ENCODE measurements around the gene RDH8.
"Not testable (repeated sequence)": the region's sequence is repeated elsewhere in the genome, so short reads cannot be mapped to it uniquely, and the experiment has no call there.

The RDH8 gene

DNA sequence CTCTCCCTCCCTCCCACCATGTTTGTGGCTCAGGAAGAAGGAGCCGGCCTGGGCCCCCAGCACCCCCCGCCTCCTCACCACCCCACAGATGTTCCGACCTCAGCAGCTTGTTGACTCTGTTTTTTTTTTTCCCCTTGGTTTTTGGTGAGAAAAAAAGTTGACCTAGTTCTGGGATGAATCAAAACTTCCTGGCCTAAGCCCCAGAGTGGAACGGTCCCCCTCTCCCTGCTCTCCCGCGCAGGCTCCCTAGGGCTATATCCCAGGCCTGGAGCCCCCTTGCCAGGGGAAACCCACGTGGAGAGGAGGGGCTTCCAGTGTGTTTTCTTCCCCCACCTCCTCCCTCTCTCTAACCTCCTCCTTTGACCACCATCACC lies 7.0 kb upstream of the RDH8 start:
- FAIRE-seq: no peak

DNA sequence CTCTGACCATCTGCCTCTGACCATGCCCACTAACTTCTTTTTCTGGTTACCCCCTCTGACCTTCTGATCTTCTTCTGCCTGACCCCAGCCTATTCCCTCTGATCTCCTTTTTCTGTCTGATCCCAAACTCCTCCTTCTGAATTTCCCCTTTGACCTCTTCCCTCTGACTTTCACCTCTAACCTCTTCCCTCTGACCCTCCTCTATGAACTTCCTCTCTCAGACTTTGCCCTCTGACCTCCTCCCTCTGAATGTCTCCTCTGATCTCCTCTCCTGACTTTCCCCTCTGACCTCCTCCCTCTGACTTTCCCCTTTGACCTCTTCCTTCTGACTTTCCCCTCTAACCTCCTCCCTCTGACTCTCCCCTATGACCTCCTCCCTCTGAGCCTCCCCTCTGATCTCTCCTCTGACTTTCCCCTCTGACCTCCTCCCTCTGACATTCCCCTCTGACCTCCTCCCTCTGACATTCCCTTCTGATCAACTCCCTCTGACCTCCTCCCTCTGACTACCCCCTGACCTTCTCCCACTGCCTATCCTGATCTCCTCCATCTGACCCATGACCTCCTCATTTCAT lies 6.4 kb upstream of the RDH8 start:
- FAIRE-seq: no peak

DNA sequence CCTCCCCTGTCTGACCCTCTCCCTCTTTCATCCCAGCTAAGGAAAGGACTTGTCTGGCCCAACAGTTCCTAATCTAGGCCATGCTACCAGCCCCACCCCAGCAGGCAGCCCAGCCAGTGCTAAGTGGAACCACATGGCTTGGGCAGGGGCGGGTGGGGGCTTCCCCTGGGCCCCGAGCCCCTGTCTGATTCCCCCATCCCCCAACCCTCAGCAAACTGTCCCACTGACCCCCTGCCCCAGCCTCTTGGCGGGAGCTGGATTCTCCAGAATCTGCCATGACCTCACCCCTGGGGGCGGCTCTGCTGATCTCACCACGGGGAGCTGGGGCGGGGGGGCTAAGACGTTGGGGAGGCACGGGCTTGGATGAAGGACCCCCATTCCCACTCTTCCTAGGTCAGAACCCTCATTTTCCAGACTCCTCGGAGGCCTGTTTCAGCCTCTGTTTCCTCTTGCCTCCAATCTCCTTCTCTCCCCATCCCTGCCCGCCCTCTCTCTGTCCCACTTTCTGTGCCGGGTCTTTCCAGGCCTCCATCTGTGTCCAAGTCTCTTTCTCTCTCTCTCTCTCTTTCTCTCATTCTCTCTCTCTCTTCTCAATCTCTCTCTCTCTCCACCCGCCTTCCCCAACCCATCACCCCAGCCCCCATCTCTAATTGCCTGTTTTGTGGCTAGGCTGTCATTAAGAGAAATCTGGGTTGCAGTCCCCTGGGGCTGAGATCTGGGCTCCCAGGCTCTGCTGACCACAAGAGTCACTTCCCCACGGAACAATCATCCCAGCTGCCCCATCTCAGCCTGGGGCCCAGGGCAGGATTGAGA lies 5.7 kb upstream of the RDH8 start:
- FAIRE-seq: no peak

DNA sequence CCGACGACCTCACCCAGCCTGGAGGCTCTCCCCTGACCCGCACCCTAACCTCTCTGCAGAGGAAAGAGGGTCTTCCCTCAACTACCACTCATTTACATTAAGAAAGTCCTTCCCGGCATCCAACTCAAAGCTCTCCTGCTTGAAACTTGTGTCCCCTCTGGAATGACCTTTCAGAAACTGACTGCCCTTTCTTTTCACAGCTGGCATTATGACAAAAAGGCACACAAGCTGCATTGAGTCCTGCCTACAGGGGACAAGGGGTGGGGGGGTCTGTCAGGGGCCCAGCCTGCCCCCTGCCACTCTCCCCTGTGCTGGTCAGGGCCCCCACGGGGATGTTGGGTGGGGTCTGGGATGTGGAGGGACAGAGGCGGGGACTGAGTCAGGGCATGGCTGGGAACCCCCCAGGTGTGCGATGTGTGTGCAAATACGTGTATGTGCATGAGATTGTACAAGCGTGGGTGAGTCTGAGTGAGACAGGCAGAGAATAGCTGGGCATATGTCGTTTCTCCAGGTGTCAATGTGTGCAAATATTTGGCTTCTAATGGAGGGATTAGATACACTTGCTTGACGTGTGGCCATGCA lies 5.0 kb upstream of the RDH8 start:
- no peak for FAIRE-seq

DNA sequence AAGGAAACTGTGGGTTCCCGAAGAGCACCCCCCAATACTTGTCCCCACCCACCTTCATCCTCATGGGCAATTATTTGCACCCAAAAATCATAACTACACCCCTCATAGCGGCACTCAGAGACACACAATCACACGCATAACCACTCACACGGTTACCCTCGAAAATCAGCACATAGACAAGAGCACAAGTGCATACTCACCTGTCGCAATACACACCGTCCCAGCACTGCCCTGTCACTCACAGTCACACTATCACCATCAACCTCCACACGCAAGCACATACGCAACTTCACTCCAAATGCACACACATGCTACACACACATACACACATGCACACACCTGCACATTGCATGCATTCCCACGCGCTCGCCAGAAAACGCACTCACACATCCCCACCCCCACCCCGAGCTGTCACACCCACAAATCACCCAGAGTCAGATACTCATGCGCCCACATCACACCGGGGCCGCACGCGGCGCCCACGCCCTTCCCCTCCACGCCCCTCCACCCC lies 3.5 kb upstream of the RDH8 start:
- FAIRE-seq: no peak

DNA sequence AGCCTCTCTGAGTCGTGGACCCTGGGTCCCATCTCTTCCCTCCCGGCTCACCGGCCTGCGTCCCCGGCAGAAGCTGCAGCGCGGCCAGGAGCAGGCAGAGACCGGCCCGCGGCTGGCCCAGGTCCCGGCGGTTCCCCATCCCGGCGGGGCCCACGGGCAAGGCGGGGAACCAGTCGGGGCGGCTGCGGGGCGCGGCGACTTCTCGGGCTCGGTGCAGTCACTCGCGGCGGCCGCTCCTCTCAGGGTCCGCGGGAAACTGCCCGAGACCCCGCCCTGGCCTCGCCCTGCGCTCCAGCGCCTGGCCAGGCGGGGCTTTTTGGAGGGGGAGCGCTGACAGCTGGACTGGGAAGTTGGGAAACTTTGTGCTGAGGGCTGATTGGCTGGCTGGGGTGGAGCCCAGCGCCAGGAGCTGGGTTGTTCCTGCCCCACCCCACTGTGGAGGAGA lies 3.0 kb upstream of the RDH8 start, which contains the start of gene COL5A3:
Gene COL5A3 (minus strand): TSS at position 258 of the 445 bp plus-strand sequence. CDS start 119 bp downstream, at position 139.
- no peak for FAIRE-seq

DNA sequence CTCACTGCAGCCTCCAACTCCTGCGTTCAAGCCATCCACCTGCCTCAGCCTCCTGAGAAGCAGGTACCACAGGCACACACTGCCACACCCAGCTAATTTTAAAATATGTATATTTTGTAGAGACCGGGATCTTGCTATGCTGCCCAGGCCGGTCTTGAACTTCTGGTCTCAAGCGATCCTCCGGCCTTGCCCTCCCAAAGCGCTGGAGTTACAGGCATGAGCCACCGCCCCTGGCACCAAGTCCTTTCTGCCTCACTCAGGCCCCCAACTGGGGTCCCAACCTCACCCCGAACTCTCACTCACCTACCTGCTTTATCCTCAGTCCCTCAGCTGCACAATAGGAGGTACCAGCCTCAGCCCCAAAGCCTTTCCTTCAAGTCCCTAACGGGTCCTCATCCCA lies 2.3 kb upstream of the RDH8 start:
- FAIRE-seq: no peak

DNA sequence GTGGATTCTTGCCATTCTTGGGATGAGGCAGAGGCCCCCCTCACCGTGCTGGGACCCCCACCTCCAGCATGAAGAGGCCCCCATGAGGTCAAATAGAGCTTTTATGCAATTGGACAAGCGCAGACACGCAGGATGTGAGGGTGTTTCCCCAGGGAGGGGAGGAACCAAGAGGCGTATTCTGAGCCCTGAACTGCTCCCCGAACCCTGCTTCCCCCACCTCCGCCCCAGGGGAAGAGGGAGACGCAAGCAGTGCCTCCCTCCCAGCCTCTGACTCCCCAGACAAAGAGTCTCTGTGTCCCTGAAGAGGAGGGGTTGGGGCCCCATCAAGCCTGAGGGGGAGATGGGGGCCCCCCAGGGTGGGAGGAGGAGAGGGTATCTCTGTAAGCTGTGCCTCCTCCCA lies 1.3 kb upstream of the RDH8 start:
- FAIRE-seq: no peak

DNA sequence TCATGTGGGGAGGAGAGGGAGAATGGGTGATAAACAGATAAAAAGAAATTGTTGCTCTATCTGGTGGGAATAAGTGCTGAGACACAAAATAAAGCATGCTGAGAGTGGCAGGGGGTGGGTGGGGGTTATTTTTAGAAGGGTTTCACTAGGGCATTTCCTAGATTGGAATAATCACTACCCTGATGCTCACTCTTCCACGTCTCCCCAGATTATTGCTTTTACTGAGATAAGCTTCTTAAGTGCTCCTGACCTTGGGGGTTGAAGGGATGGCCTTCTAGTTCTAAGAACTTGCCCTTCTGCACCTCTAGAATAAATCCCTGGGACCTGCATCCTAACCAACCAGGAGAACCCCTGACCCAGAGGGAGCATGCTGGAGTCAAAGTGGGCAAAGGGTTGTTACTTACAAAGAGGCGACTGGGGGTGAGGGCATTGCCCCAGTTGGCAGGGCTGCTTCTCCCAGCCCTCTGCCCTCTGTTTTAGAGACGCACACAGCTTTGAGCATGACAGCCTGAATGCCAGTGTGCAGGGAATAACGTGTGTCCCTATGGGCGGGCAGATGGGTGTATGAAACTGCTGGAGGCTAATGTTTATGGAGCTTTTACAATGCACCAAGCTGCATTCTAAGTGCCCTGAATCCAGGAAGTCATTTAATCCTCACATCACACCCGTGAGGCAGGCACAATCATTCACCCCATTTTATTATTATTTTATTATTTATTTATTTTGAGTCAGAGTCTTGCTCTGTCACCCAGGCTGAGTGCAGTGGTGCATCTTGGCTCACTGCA lies 743 bp downstream of the RDH8 start:
- no peak for FAIRE-seq

DNA sequence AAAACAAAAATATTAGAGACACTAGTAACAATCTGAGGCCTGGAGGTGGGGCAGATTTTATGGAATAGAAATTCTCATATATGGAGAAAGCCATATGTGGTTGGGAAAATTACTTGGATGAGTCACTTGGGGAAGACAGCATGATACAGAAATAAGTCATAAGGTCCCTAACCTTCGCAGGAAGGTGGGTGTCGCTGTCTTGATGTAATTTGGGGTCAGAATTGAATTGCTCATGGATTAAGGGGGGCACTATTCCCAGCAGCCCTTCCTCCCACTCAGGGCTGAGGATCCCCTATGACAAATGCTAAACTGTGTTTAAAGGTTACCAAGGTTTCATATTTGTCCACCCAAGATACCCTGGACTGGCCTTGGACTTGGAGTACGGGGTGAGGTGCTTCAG lies 5.0 kb downstream of the RDH8 start:
- FAIRE-seq: no peak

DNA sequence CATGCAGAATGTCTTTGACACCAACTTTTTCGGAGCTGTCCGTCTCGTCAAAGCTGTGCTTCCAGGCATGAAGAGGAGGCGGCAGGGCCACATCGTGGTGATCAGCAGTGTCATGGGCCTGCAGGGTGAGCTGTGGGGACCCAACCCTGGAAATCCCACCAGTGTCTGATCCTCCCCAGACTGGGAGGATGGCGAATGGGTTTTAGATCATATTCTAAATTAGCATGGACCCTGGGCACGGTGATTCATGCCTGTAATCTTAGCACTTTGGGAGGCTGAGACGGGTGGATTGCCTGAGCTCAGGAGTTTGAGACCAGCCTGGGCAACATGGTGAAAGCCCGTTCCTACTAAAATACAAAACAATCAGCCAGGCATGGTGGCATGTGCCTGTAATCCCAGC lies 5.5 kb downstream of the RDH8 start:
- no peak for FAIRE-seq

DNA sequence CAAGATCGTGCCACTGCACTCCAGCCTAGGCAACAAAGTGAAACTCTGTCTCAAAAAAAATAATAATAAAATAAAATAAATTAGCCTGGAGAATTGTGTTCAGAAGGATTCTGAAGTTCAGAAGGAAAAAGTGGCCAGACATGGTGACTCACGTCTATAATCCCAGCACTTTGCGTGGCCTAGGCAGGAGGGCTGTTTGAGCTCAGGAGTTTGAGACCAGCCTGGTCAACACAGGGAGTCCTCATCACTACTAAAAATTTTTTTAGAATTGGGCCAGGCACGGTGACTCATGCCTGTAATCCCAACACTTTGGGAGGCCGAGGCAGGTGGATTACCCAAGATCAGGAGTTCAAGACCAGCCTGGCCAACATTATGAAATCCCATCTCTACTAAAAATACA lies 6.0 kb downstream of the RDH8 start:
- FAIRE-seq: no peak

DNA sequence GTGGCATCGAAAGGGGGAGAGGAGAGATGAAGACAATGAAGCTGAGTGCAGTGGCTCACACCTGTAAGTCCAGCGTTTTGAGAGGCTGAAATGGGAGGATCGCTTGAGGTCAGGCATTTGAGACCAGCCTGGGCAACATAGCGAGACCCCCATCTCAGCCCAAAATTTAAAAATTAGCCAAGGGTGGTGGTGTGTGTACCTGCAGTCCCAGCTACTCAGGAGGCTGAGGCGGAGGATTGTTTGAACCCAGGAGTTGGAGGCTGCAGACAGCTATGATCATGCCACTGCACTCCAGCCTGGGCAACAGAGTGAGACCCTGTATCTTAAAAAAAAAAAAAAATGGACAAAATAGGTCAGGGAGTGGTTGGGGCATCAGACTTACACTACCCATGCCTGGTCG lies 7.6 kb downstream of the RDH8 start:
- no peak for FAIRE-seq

DNA sequence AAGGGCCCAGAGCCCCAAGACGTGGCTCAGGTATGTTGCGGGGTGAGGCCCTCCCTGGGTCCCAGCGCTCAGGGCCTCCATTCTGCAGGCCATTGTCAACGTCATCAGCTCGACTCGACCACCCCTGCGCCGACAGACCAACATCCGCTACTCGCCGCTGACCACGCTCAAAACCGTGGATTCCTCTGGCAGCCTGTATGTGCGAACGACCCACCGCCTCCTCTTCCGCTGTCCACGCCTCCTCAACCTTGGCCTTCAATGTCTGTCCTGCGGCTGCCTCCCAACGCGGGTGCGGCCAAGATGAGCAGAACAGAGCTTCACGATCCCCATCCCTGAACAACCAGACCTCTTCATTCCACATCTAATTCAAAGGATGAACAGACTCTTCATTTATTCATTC lies 8.2 kb downstream of the RDH8 start:
- no peak for FAIRE-seq

DNA sequence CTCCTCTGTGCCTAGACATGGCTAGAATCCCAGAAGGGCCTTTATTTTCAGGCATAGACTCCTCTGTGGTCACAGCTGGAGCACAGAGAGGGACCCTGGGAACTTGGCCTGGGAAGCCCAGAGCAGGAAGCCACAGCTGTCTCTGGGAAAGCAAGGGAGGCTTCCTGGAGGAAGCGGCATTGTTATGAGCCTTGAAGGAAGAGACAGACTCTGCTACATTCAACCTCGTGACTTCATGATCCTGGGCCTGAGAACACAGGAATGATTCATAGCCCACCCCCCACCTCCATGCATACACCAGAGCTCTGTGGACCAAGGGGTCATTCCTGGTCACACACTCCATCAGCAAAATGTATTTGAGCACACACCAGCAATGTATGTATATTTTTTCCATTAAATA lies 8.6 kb downstream of the RDH8 start:
- FAIRE-seq: no peak

DNA sequence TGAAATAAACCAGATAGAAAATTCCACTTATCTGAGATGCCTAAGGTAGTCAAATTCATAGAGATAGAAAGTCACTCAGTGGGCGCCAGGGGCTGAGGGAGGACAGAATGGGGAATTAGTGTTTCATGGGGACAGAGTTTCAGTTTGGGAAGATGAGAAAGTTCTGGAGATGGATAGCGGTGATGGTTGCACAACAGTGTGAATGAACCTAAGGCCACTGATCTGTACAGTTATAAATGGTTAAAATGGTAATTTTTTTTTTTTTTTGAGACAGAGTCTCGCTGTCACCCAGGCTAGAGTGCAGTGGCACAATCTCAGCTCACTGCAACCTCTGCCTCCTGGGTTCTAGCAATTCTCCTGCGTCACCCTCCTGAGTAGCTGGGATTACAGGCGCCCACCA lies 9.8 kb downstream of the RDH8 start:
- not testable (repeated sequence) for FAIRE-seq

DNA sequence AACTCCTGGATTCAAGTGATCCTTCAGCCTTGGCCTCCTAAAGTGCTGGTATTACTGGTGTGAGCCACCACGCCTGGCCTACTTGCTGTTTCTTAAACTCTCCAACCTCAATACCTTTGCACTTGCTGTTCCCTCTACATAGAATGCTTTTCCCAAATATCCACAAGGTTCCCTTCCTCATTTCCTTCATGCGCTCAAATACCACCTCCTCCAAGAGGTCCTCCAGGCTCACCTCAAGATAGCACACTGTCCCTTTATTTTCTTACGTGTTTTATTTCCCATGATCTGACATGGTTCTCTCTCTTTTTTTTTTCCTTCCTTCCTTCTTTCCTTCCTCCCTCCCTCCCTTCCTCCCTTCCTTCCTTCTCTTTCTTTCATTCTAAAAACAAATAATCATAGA lies 13.5 kb downstream of the RDH8 start:
- FAIRE-seq: no peak

DNA sequence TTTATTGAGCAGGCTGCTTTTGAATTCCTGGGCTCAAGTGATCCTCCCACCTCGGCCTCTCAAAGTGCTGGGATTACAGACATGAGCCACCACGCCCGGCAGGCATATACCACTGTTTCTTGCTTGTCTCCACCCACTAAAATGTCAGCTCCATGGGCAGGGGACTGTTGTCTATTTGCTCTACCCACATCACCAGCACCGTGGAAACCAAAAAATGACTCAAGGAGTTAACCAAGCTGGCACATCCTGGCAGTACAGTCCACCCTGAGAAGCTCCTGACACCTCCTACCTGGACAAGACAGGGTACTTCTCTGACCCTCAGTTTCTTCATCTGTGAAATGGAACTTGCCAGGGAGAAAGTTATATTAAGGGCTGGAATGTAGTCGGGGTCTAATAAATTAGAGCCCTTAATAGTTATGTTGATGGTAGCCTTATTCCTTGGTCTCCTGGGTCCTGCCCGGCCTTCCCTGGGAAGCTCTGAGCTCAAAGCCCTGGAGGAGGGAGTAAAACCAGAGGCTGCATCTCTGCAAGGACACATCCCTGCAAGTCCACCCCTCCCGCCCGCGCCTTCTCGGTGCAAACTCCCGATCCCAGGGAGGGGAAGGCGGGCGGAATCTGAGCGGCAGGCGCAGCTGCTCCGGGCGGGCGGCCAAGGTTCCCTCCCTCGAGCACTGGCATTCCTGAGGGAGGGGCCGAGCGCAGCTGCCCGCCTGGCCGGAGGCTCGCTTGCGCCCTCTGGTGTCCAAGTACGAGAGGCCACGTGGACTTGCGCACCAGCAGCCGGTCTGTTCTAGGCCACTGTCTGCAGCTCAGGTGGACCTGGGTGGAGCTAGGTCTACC lies 14.1 kb downstream of the RDH8 start:
- no peak for FAIRE-seq

DNA sequence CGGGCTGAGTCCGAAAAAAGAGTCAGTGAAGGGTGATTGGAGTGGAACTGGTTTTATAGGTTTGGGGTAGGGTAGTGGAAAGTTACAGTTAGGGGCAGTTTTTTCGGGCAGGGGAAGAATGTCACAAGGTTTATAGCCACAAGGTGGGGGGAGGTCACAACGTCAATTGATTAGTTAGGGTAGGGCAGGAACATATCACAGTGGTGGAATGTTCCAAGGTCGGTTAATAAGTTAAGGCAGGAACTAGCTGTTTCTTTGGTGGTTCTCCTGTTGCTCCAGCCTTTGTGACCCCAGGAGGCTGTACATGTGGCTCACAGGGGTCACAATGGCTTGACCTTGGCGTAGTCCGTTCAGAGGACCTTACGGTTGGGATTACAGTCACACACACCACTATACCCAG lies 20.3 kb downstream of the RDH8 start:
- FAIRE-seq: no peak

DNA sequence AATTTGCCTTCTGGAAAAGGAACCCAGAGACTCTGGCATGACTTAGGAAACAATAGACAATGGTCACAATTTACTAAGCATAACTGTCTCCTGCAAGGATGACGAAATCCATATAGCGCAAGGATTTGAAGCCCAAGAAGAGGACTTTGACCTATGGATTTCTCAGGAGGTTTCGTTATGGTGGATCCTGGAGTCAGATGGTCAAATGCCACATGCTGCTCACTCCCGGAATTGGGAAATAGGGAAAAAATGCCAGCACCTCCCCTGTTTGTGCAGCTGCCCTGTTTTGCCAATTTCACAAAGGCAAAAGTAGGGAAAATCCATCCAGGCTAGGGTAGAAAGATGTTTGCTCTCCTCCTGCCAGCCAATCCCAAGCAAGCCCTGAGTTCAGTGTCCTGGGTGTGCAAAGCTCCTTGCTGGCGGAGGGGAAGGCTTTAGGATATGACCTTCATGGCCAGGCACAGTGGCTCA lies 23.4 kb downstream of the RDH8 start:
- FAIRE-seq: no peak

DNA sequence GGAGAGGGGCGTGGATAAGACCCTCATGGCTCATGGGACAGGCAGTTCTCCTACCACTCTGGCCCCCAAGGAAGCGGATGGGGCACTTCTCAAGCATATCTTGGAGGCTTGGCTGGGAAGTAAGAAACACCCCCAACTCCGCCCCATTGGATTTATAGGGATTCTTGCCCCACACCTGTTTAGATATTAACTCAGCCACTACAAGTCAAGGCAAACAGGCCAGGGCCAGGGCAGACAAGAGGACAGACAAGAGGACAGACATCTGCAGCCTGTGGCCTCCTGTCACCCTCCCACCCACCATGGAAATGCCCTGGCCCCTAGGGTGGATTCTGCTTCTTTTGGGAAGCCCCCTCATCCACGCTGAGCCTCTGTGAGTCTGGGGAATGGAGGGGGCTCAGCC lies 24.1 kb downstream of the RDH8 start:
- no peak for FAIRE-seq

DNA sequence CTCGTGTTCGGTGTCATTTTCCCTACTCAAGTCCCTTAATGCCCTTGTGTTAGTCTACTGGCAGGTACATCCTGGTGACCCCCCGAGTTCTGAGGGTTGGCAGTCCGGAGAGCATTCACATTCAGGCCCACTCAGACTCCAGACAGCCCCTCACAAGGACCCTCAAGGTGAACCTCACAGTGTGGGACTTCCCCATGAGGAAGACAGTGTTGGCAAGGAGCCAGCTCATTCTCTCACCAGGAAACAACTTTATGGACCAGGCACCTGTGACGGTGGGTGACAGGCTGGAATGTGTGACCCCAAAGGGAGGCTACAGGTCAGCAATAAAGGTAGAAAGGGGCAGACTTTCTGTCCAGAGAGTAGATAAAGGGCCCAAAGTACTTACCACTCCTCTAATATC lies 24.5 kb downstream of the RDH8 start:
- FAIRE-seq: no peak
